ACC112 (cell line): ENCODE results near the gene KCNG4.

Experiments
- H2AFZ ChIP-seq: fragments of 200-600 bp; sonication (generic); one replicate; pipeline ENCODE4 v1.6.0; 2017; ENCODE audit warnings: antibody characterized with exemption, low read length; ENCODE audit not compliant: unreplicated experiment
- H3K27ac ChIP-seq: fragments of 200-600 bp; sonication (generic); 2 replicates; pipeline ENCODE4 v1.5.1; 2014; ENCODE audit warnings: low read depth, mild to moderate bottlenecking, antibody characterized with exemption, low read length, moderate library complexity
- H3K27me3 ChIP-seq: fragments of 200-600 bp; sonication (generic); 2 replicates; pipeline ENCODE4 v1.6.1; 2014; ENCODE audit warnings: mild to moderate bottlenecking, antibody characterized with exemption, low read length, moderate library complexity, mixed read lengths; ENCODE audit not compliant: insufficient read depth
- H3K36me3 ChIP-seq: fragments of 200-600 bp; sonication (generic); 2 replicates; pipeline ENCODE4 v1.6.1; 2016; ENCODE audit warnings: mild to moderate bottlenecking, antibody characterized with exemption, low read length, moderate library complexity, mixed read lengths; ENCODE audit not compliant: insufficient read depth
- H3K4me1 ChIP-seq: fragments of 200-600 bp; sonication (generic); one replicate; pipeline ENCODE4 v1.6.1; 2016; ENCODE audit warnings: low read length, mixed read lengths; ENCODE audit not compliant: insufficient read depth, unreplicated experiment, control insufficient read depth
- H3K4me3 ChIP-seq: fragments of 200-600 bp; sonication (generic); 2 replicates; pipeline ENCODE4 v1.5.1; 2014; ENCODE audit warnings: mild to moderate bottlenecking, low read depth, low read length
- H3K79me2 ChIP-seq: fragments of 200-600 bp; sonication (generic); one replicate; pipeline ENCODE4 v1.6.0; 2016; ENCODE audit warnings: low read length; ENCODE audit not compliant: control insufficient read depth, unreplicated experiment, insufficient read depth

Gene KCNG4

GRCh38 chr16:84262939-84263338, 23.1 kb upstream of the KCNG4 start:
- Histone ChIP-seq H3K79me2 (no peaks in the 10 kb centered on the region), H3K4me3 (no peak overlapping the region), H3K27ac (no peak overlapping the region), H3K4me1 (no peaks in the 10 kb centered on the region), H2AFZ (no peak overlapping the region), H3K27me3 (peaks cover 21% of the 10 kb centered on the region), H3K36me3 (no peaks in the 10 kb centered on the region)

GRCh38 chr16:84262031-84262430, 22.2 kb upstream of the KCNG4 start:
- Histone ChIP-seq H3K27ac (no peak overlapping the region), H3K4me3 (no peak overlapping the region), H3K27me3 (peaks cover 30% of the 10 kb centered on the region), H2AFZ (no peak overlapping the region), H3K4me1 (no peaks in the 10 kb centered on the region), H3K36me3 (no peaks in the 10 kb centered on the region), H3K79me2 (no peaks in the 10 kb centered on the region)

- Histone ChIP-seq H2AFZ (no peak overlapping the region), H3K36me3 (no peaks in the 10 kb centered on the region), H3K79me2 (no peaks in the 10 kb centered on the region), H3K27me3 (peaks cover 40% of the 10 kb centered on the region), H3K4me1 (no peaks in the 10 kb centered on the region), H3K4me3 (no peak overlapping the region), H3K27ac (no peak overlapping the region)
Measured at GRCh38 chr16:84260766-84261554, 21.1 kb upstream of the KCNG4 start.

- H3K27ac ChIP-seq, result no peak overlapping the region
- H3K36me3 ChIP-seq, result no peaks in the 10 kb centered on the region
- H2AFZ ChIP-seq, result no peak overlapping the region
- no peak overlapping the region for H3K4me3 ChIP-seq
- H3K79me2 ChIP-seq, result no peaks in the 10 kb centered on the region
- H3K4me1 ChIP-seq, result no peaks in the 10 kb centered on the region
- peaks cover 53% of the 10 kb centered on the region for H3K27me3 ChIP-seq
Measured at GRCh38 chr16:84259691-84260090, 19.9 kb upstream of the KCNG4 start.

GRCh38 chr16:84258266-84258665, 18.5 kb upstream of the KCNG4 start:
- Histone ChIP-seq H3K4me3 (no peak overlapping the region), H3K36me3 (no peaks in the 10 kb centered on the region), H3K27ac (no peak overlapping the region), H3K79me2 (no peaks in the 10 kb centered on the region), H2AFZ (no peak overlapping the region), H3K27me3 (peaks cover 65% of the 10 kb centered on the region), H3K4me1 (no peaks in the 10 kb centered on the region)

GRCh38 chr16:84255050-84255810, 15.4 kb upstream of the KCNG4 start:
- Histone ChIP-seq H3K4me3 (no peak overlapping the region), H2AFZ (no peak overlapping the region), H3K4me1 (no peaks in the 10 kb centered on the region), H3K27ac (no peak overlapping the region), H3K36me3 (no peaks in the 10 kb centered on the region), H3K27me3 (peaks cover 81% of the 10 kb centered on the region), H3K79me2 (no peaks in the 10 kb centered on the region)

GRCh38 chr16:84254062-84254461, 14.2 kb upstream of the KCNG4 start:
- Histone ChIP-seq H3K4me3 (no peak overlapping the region), H3K79me2 (no peaks in the 10 kb centered on the region), H3K4me1 (no peaks in the 10 kb centered on the region), H2AFZ (no peak overlapping the region), H3K27me3 (peaks cover 84% of the 10 kb centered on the region), H3K36me3 (no peaks in the 10 kb centered on the region), H3K27ac (no peak overlapping the region)

- H2AFZ ChIP-seq, result no peak overlapping the region
- H3K4me3 ChIP-seq, result no peak overlapping the region
- H3K27ac ChIP-seq, result no peak overlapping the region
- peaks cover 77% of the 10 kb centered on the region for H3K27me3 ChIP-seq
- no peaks in the 10 kb centered on the region for H3K4me1 ChIP-seq
- no peaks in the 10 kb centered on the region for H3K36me3 ChIP-seq
- H3K79me2 ChIP-seq, result no peaks in the 10 kb centered on the region
Measured at GRCh38 chr16:84253173-84253572, 13.4 kb upstream of the KCNG4 start.

GRCh38 chr16:84252184-84252583, 12.4 kb upstream of the KCNG4 start:
- Histone ChIP-seq H3K27ac (no peak overlapping the region), H3K4me3 (no peak overlapping the region), H3K4me1 (no peaks in the 10 kb centered on the region), H3K27me3 (peaks cover 68% of the 10 kb centered on the region), H3K79me2 (no peaks in the 10 kb centered on the region), H3K36me3 (no peaks in the 10 kb centered on the region), H2AFZ (no peak overlapping the region)

GRCh38 chr16:84247844-84248243, 8.0 kb upstream of the KCNG4 start:
- Histone ChIP-seq H3K27me3 (peaks cover 43% of the 10 kb centered on the region), H3K79me2 (no peaks in the 10 kb centered on the region), H2AFZ (no peak overlapping the region), H3K27ac (no peak overlapping the region), H3K4me3 (no peak overlapping the region), H3K4me1 (no peaks in the 10 kb centered on the region), H3K36me3 (no peaks in the 10 kb centered on the region)

GRCh38 chr16:84247331-84247730, 7.5 kb upstream of the KCNG4 start:
- Histone ChIP-seq H3K36me3 (no peaks in the 10 kb centered on the region), H3K27ac (no peak overlapping the region), H3K4me3 (no peak overlapping the region), H2AFZ (no peak overlapping the region), H3K4me1 (no peaks in the 10 kb centered on the region), H3K27me3 (peaks cover 46% of the 10 kb centered on the region), H3K79me2 (no peaks in the 10 kb centered on the region)
